Calu3 (cell line): ENCODE data around the gene NCOA7. TPM values are rescaled to one million over a fixed set of nuclear protein-coding genes. Genes with fewer than 3 reads are reported as not detected.
"Not testable (repeated sequence)": the region's sequence is repeated elsewhere in the genome, so short reads cannot be mapped to it uniquely, and the experiment has no call there.

Source experiments
- BruUV-seq: library from RNA; stranded (reverse); fragments of 400-500 nt; replicated peaks from 2 replicates; lab custom pipeline; 2021; lab: Mats Ljungman, UMichigan
- CTCF ChIA-PET: fragments of 300-600 bp; sonication (Branson Sonifier 250); formaldehyde crosslinking; loops from one replicate; lab custom pipeline; 2022; ENCODE audit warnings: antibody characterized with exemption; lab: Charles Lee
- DNase-seq: peaks from one replicate; pipeline ENCODE4 v3.0.0; 2022
- H3K27ac Mint-ChIP-seq: one replicate; pipeline ENCODE4 v1.8.0; 2022; ENCODE audit warnings: mixed read lengths; ENCODE audit not compliant: unreplicated experiment
- H3K27me3 Mint-ChIP-seq: one replicate; pipeline ENCODE4 v1.8.0; 2022; ENCODE audit warnings: mixed read lengths; ENCODE audit not compliant: unreplicated experiment
- H3K36me3 Mint-ChIP-seq: one replicate; pipeline ENCODE4 v1.8.0; 2022; ENCODE audit warnings: mild to moderate bottlenecking, moderate library complexity, mixed read lengths; ENCODE audit not compliant: insufficient read depth, unreplicated experiment
- H3K4me1 Mint-ChIP-seq: one replicate; pipeline ENCODE4 v1.8.0; 2022; ENCODE audit warnings: mild to moderate bottlenecking, low read depth, mixed read lengths; ENCODE audit not compliant: unreplicated experiment
- H3K4me3 Mint-ChIP-seq: one replicate; pipeline ENCODE4 v1.8.0; 2022; ENCODE audit warnings: mild to moderate bottlenecking, low read depth, moderate library complexity, mixed read lengths; ENCODE audit not compliant: unreplicated experiment
- H3K9me3 Mint-ChIP-seq: one replicate; pipeline ENCODE4 v1.8.0; 2022; ENCODE audit warnings: low read depth, mixed read lengths; ENCODE audit not compliant: unreplicated experiment
- intact Hi-C: fragments of 100-400 bp; cut with micrococcal nuclease; formaldehyde crosslinking; loops from one replicate; pipeline ENCODE4 v1.10.0; 2022; ENCODE audit not compliant: unreplicated experiment
- total RNA-seq: library from RNA; stranded (reverse); gene quantifications from 2 replicates; pipeline ENCODE4 v1.2.3, GENCODE V29; 2022
- TF ChIP-seq, protein P1 (sequence below): fragments of 200-600 bp; IDR thresholded peaks from one replicate; pipeline ENCODE4 v1.8.0; 2022; ENCODE audit warnings: antibody characterized with exemption; ENCODE audit not compliant: unreplicated experiment

NCOA7 gene
- total RNA-seq, 1 experiment from 2014 or later: 102 TPM

DNA sequence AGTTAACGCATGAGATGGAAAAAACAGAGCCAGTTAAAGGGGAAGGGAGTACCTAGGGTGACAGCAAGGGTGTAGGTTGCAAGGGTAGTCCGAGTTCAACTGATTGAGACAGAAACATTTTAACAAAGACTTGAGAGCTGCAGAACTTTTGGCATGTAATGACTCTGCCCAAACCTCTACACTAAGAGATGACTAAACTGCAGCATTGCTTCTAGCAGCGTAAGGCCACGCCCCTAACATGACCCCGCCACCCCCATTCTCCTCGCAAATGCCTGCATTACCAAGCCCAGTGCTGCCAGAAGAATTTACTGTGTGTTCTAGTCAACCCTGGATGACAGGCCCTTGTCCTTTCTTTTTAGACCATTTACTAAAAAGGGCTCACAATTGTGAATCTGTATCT is 159.5 kb downstream of the NCOA7 start:
- peak; percentile 30 for DNase-seq
- intact Hi-C loops: no loop called here
- Mint-ChIP-seq H3K27me3 (no peaks in the 10 kb centered on the region), H3K4me3 (no peak overlapping the region), H3K9me3 (peaks cover 6% of the 10 kb centered on the region), H3K27ac (no peak overlapping the region), H3K36me3 (peaks cover 9% of the 10 kb centered on the region), H3K4me1 (peaks cover 60% of the 10 kb centered on the region)
- CTCF ChIA-PET: no interaction called here
- no TSS peak for BruUV-seq
- TF ChIP-seq, protein P1, sequence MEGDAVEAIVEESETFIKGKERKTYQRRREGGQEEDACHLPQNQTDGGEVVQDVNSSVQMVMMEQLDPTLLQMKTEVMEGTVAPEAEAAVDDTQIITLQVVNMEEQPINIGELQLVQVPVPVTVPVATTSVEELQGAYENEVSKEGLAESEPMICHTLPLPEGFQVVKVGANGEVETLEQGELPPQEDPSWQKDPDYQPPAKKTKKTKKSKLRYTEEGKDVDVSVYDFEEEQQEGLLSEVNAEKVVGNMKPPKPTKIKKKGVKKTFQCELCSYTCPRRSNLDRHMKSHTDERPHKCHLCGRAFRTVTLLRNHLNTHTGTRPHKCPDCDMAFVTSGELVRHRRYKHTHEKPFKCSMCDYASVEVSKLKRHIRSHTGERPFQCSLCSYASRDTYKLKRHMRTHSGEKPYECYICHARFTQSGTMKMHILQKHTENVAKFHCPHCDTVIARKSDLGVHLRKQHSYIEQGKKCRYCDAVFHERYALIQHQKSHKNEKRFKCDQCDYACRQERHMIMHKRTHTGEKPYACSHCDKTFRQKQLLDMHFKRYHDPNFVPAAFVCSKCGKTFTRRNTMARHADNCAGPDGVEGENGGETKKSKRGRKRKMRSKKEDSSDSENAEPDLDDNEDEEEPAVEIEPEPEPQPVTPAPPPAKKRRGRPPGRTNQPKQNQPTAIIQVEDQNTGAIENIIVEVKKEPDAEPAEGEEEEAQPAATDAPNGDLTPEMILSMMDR: no peak

DNA sequence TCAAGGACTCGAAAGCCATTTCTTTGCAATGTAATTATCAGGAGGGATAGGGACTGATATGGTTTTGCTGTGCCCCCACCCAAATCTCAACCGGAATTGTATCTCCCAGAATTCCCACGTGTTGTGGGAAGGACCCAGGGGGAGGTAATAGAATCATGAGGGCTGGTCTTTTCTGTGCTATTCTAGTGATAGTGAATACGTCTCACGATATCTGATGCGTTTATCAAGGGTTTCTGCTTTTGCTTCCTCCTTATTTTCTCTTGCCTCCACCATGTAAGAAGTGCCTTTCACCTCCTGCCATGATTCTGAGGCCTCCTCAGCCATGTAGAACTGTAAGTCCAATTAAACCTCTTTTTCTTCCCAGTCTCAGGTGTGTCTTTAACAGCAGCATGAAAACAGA is 160.0 kb downstream of the NCOA7 start:
- Mint-ChIP-seq H3K27ac (peak overlapping the region; percentile 48), H3K4me1 (peaks cover 59% of the 10 kb centered on the region)
- H3K9me3 Mint-ChIP-seq, intact Hi-C loops, CTCF ChIA-PET, H3K4me3 Mint-ChIP-seq, BruUV-seq, H3K36me3 Mint-ChIP-seq, H3K27me3 Mint-ChIP-seq, DNase-seq: not testable (repeated sequence)

DNA sequence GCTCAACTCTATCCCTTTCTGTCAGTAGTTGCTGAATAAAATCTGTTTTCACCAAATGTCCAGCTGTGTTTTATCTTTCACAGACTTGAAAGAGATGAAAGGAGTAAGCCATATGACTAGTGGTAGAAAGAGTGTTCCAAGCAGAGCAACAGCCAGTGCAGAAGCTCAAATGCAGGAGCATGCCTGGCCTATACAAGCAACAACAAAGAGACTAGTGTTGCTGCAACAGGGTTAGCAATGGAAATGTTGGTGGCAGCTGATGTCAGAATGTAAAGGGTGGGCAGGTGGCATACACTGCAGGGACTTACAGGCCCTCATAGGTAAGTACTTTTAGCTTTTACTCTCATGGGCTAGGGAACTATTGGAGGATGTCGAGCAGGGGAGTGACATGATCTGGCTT is 160.6 kb downstream of the NCOA7 start:
- no peak for DNase-seq
- no TSS peak for BruUV-seq
- intact Hi-C loops: no loop called here
- Mint-ChIP-seq H3K4me1 (peaks cover 53% of the 10 kb centered on the region), H3K36me3 (peaks cover 2% of the 10 kb centered on the region), H3K27ac (peak overlapping the region; percentile 48), H3K4me3 (no peak overlapping the region), H3K9me3 (peaks cover 6% of the 10 kb centered on the region), H3K27me3 (no peaks in the 10 kb centered on the region)
- CTCF ChIA-PET: interaction anchor here (0.5 to 1.6 kb wide), 2 partner anchors 66 to 170 kb away, joined by 5 to 6 read pairs; no protein-coding TSS in a partner anchor
- TF ChIP-seq, protein P1: no peak

DNA sequence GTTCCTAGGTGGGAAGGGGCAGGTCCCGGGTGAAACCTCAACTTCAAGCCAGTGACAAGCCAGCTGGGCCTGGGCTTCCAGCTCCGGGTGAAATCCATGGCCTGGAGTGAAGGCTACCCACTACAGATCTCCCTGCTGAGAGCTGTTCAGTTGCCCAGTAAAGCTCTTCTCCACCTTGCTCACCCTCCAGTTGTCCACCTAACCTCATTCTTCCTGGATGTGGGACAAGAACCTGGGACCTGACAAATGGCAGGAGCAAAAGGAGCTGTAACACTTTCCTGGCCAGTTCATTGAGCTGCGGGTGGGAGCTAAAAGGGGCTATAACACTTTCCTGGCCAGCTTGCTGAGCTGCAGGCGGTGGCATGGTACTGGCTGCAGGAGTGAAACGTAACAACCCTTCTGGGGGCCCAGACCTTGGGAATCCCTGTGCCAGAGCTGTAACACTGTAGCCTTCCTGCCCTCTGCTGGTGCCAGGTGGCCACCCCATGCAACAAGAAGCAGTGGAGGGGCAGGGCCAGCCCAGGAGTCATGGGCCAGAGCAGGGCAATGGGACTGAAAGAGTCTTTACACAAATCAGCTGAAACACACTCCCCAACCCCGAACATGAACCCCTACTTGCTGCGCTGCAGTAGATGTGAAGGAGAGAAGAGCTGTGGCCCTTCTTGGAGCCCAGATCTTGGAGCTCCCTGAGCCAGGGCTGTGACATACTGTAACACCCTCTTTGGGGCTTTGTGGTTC is 162.2 kb downstream of the NCOA7 start:
- Mint-ChIP-seq H3K4me1 (peaks cover 45% of the 10 kb centered on the region), H3K27ac (no peak overlapping the region), H3K27me3 (no peaks in the 10 kb centered on the region), H3K4me3 (no peak overlapping the region), H3K9me3 (peaks cover 6% of the 10 kb centered on the region), H3K36me3 (peaks cover 7% of the 10 kb centered on the region)
- CTCF ChIA-PET: interaction anchor here (0.7 to 1.8 kb wide), 6 partner anchors 10 to 172 kb away, joined by 3 to 6 read pairs (median 4); partner anchors contain the start of gene NCOA7
- no TSS peak for BruUV-seq
- DNase-seq: peak; percentile 31
- intact Hi-C loops: no loop called here
- TF ChIP-seq, protein P1: no peak

GRCh38 chr6:125953502-125953875 is 162.7 kb downstream of the NCOA7 start:
- CTCF ChIA-PET: interaction anchor here (0.7 to 1.8 kb wide), 4 partner anchors 64 to 163 kb away, joined by 3 to 5 read pairs (median 4); partner anchors contain the start of gene NCOA7
- peaks cover 6% of the 10 kb centered on the region for H3K9me3 Mint-ChIP-seq
- H3K27me3 Mint-ChIP-seq: no peaks in the 10 kb centered on the region
- H3K4me1 Mint-ChIP-seq: peaks cover 39% of the 10 kb centered on the region
- no TSS peak for BruUV-seq
- TF ChIP-seq, protein P1: no peak
- peak; percentile 49 for DNase-seq
- H3K27ac Mint-ChIP-seq: no peak overlapping the region
- no peak overlapping the region for H3K4me3 Mint-ChIP-seq
- intact Hi-C loops: no loop called here
- H3K36me3 Mint-ChIP-seq: peaks cover 7% of the 10 kb centered on the region
